MCF 10A (cell line): ENCODE measurements around the gene ARF3. TPM values are rescaled to one million over a fixed set of nuclear protein-coding genes. Genes with fewer than 3 reads are reported as not detected.

Experiments used
- BruUV-seq: library from RNA; stranded (reverse); fragments of 400-500 nt; replicated peaks from 2 replicates; lab custom pipeline; 2021; lab: Mats Ljungman, UMichigan
- CTCF ChIA-PET: fragments of 300-600 bp; sonication (Branson Sonifier 250); formaldehyde crosslinking; extraction: SDS; loops from one replicate; lab custom pipeline; 2021; ENCODE audit warnings: antibody characterized with exemption, inconsistent platforms; lab: Yijun Ruan, JAX
- POLR2A ChIA-PET: fragments of 300-600, 350-650 bp; sonication (Branson Sonifier 250); formaldehyde crosslinking; extraction: SDS; loops from one replicate; lab custom pipeline; 2020; ENCODE audit warnings: antibody characterized with exemption, inconsistent platforms; lab: Yijun Ruan, JAX
- DNase-seq: peaks from one replicate; pipeline ENCODE4 v3.0.0-alpha.2; 2018; ENCODE audit not compliant: unreplicated experiment
- H3K27ac Mint-ChIP-seq: one replicate; pipeline ENCODE4 v1.8.0; 2022; ENCODE audit warnings: mild to moderate bottlenecking, low read depth, mixed read lengths; ENCODE audit not compliant: unreplicated experiment
- H3K27me3 Mint-ChIP-seq: one replicate; pipeline ENCODE4 v1.8.0; 2022; ENCODE audit warnings: mixed read lengths; ENCODE audit not compliant: insufficient read depth, unreplicated experiment
- H3K36me3 Mint-ChIP-seq: one replicate; pipeline ENCODE4 v1.8.0; 2022; ENCODE audit warnings: mild to moderate bottlenecking, moderate library complexity, mixed read lengths; ENCODE audit not compliant: insufficient read depth, unreplicated experiment
- H3K4me1 Mint-ChIP-seq: one replicate; pipeline ENCODE4 v1.8.0; 2022; ENCODE audit warnings: mixed read lengths; ENCODE audit not compliant: insufficient read depth, unreplicated experiment
- H3K4me3 Mint-ChIP-seq: one replicate; pipeline ENCODE4 v1.8.0; 2022; ENCODE audit warnings: mild to moderate bottlenecking, moderate library complexity, mixed read lengths; ENCODE audit not compliant: unreplicated experiment
- H3K9me3 Mint-ChIP-seq: one replicate; pipeline ENCODE4 v1.8.0; 2022; ENCODE audit warnings: mixed read lengths; ENCODE audit not compliant: unreplicated experiment
- CTCF ChIP-seq: fragments of 200-600 bp; IDR thresholded peaks from one replicate; pipeline ENCODE4 v1.8.0; 2022; ENCODE audit warnings: antibody characterized with exemption, mild to moderate bottlenecking; ENCODE audit not compliant: unreplicated experiment
- intact Hi-C: fragments of 100-400 bp; cut with micrococcal nuclease; formaldehyde crosslinking; loops from 2 replicates; pipeline ENCODE4 v1.14.1; 2022
- total RNA-seq: library from RNA; stranded (reverse); gene quantifications from 2 replicates; pipeline ENCODE4 v1.2.3, GENCODE V29; 2022

Gene ARF3
- total RNA-seq, 1 experiment from 2014 or later, result 117 TPM

DNA sequence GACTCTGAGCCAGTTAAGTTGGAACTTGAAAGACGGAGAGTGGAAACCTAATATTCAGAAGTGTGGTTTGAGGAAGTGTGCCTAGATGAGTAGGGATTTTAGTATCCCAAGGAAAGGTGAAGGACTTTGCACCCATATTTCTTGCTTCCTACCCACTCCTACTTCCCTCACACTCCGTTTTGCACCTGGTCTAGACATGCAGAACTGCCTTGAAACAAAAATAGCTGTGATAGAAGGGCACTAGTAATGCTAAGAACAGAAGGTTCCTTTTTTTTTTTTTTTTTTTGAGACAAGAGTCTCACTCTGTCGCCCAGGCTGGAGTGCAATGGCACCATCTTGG lies 732 bp upstream of the ARF3 start:
- no peaks in the 10 kb centered on the region for H3K27me3 Mint-ChIP-seq
- H3K4me1 Mint-ChIP-seq, result peaks cover 34% of the 10 kb centered on the region
- intact Hi-C loops, result no loop called here
- no TSS peak for BruUV-seq
- H3K4me3 Mint-ChIP-seq, result peak overlapping the region; percentile 99
- H3K27ac Mint-ChIP-seq, result no peak overlapping the region
- no peaks in the 10 kb centered on the region for H3K9me3 Mint-ChIP-seq
- no peak for TF ChIP-seq CTCF
- H3K36me3 Mint-ChIP-seq, result peaks cover 15% of the 10 kb centered on the region
- POLR2A ChIA-PET, result interaction anchor here (0.6 to 3.5 kb wide), 15 partner anchors 10 to 1263 kb away, joined by 3 to 20 read pairs (median 7); partner anchors contain the start of genes DDX23, LMBR1L, RND1 and TUBA1B
- CTCF ChIA-PET, result interaction anchor here (0.5 to 2.7 kb wide), 11 partner anchors 13 to 1905 kb away, joined by 3 to 13 read pairs (median 4); partner anchors contain the start of gene WNT1
- no peak for DNase-seq

DNA sequence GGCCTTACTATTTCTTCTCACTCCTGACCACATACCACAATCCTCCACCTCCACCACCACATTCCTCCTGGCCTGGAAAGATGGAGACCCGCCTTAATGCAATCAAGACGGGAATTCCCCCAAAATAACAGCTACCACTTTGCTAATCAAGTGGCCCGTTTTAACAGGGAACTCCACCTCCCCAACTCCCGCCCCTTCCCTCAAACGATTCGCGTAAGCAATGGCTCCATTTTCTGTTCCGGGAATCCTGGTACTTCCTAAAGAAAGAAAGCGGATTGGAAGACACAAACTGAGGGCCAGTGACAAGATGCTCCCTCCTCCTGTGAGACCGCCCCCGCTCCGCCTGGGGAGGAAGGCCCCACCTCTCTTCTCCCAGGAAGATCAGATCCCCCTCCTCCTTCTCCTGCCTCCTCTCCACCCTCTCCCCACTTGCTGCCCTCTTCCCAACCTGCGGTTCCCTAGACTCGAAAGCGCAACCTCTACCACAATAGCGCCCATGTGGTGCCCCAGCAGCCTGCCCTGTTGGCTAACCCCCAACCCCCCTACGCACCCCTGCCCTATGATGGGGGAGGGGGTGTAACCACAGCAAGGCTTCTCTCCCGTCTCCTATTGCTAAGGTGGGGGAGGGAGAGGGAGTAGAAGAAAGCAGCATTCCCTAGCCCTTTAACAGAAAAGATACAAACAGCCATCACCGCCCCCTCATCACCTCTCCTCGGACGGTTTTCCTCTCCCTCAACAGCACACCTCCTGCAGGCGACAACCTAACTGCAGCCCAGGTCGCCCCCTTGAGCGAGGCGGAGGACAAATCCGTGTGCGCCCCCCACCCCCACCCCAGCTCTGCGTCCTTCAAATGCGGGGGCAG lies 777 bp downstream of the ARF3 start:
- BruUV-seq, result no TSS peak
- peaks cover 30% of the 10 kb centered on the region for H3K4me1 Mint-ChIP-seq
- ChIA-PET CTCF (interaction anchor here (0.6 to 2.7 kb wide), 9 partner anchors 17 to 1023 kb away, joined by 3 to 13 read pairs (median 3); partner anchors contain the start of gene WNT1), POLR2A (interaction anchor here (0.6 to 3.5 kb wide), 22 partner anchors 8 to 307 kb away, joined by 3 to 20 read pairs (median 6); partner anchors contain the start of genes DDX23, KANSL2, PRKAG1 and RND1)
- TF ChIP-seq CTCF, result no peak
- H3K27me3 Mint-ChIP-seq, result no peaks in the 10 kb centered on the region
- no peaks in the 10 kb centered on the region for H3K9me3 Mint-ChIP-seq
- DNase-seq, result peak; percentile 98
- H3K4me3 Mint-ChIP-seq, result peak overlapping the region; percentile 99
- H3K27ac Mint-ChIP-seq, result peak overlapping the region; percentile 93
- intact Hi-C loops, result no loop called here
- H3K36me3 Mint-ChIP-seq, result peaks cover 28% of the 10 kb centered on the region

DNA sequence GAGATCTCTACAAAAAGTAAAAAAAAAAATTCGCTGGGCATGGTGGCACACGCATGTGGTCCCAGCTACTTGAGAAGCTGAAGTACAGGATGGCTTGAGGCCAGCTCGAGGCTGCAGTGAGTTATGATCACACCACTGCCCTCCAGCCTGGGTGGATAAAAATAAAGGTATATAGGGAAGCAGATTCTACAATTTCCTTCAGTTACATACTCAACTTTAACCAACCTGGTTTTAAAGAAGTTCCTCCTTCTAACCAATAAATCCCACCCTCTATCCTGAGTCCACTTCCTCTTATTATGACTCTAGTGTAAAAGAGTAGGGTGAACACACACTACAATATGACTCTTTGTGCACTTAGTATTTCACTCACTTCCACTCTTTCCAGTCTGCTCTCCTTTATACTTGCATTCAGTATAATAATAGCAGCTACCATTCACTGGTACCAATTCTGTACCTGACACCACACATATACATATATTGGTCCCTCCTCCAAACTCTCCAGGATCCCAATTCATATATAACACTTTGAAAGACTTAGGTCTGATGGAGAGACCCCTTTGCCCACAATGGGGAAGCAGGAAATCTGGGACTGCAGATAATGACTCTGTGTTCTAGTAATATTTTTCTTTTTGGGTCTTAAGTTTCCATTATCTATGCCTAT lies 2.3 kb downstream of the ARF3 start:
- H3K4me3 Mint-ChIP-seq, result peak overlapping the region; percentile 99
- H3K9me3 Mint-ChIP-seq, result no peaks in the 10 kb centered on the region
- POLR2A ChIA-PET, result interaction anchor here (1.1 to 3.5 kb wide), 6 partner anchors 17 to 202 kb away, joined by 3 to 17 read pairs (median 6); partner anchors contain the start of genes PRKAG1, RND1 and WNT10B
- no peak for TF ChIP-seq CTCF
- no TSS peak for BruUV-seq
- no peak for DNase-seq
- intact Hi-C loops, result no loop called here
- peaks cover 28% of the 10 kb centered on the region for H3K36me3 Mint-ChIP-seq
- H3K27me3 Mint-ChIP-seq, result no peaks in the 10 kb centered on the region
- H3K27ac Mint-ChIP-seq, result peak overlapping the region; percentile 19
- CTCF ChIA-PET, result interaction anchor here (0.6 to 4.1 kb wide), 5 partner anchors 19 to 245 kb away, joined by 3 to 18 read pairs (median 4); no protein-coding TSS in a partner anchor
- H3K4me1 Mint-ChIP-seq, result peaks cover 22% of the 10 kb centered on the region
